K562 (cell line): ENCODE measurements around the gene ABR. TPM values are rescaled to one million over a fixed set of nuclear protein-coding genes. Genes with fewer than 3 reads are reported as not detected.

Experiments used
- ATAC-seq: fragments of 200-7000 bp; cut with Tn5 transposase; 3 replicates; pipeline ENCODE4 v1.9.1; 2020; ENCODE audit warnings: moderate library complexity
- BruUV-seq: library from RNA; stranded (reverse); fragments of 400-500 nt; replicated peaks from 2 replicates; lab custom pipeline; 2021; lab: Mats Ljungman, UMichigan
- CTCF ChIA-PET: fragments of 300-600 bp; formaldehyde crosslinking; extraction: SDS; loops from one replicate; lab custom pipeline; 2021; ENCODE audit warnings: low intra/inter-chr PET ratio; lab: Yijun Ruan, JAX
- POLR2A ChIA-PET: fragments of 300-600, 350-650 bp; sonication (Branson Sonifier 250); formaldehyde crosslinking; extraction: SDS; loops from one replicate; lab custom pipeline; 2021; ENCODE audit warnings: antibody characterized with exemption, inconsistent platforms; lab: Yijun Ruan, JAX
- DNase-seq, 4 experiments: peaks; one replicate each; pipeline versions ENCODE4 v3.0.0 to v3.0.0-alpha.2; 2011 to 2018; ENCODE audit warnings: low spot score in 3 of 4, mixed read lengths in 3 of 4; ENCODE audit errors: extremely low read depth in 1 of 4
- FAIRE-seq: peaks from 2 replicates; lab custom pipeline; 2011; peaks lifted over from hg19 to GRCh38; lab: Jason Lieb, UNC
- H2AFZ ChIP-seq: 2 replicates; pipeline ENCODE4 v1.6.0; 2011; ENCODE audit warnings: low read depth, low read length, control low read depth, inconsistent platforms
- H3K27ac ChIP-seq: fragments of 200-600 bp; 3 replicates; pipeline ENCODE4 v1.8.0; 2011; ENCODE audit warnings: low read depth, mild to moderate bottlenecking, control low read depth, inconsistent platforms, low read length, moderate library complexity, mixed read lengths; ENCODE audit errors: extremely low read depth
- H3K27me3 ChIP-seq, 2 experiments: fragments of 300-600 bp in 1 of 2; 2 replicates in 1 of 2; 3 replicates in 1 of 2; pipeline versions ENCODE4 v1.6.0 to v1.8.0; 2011; ENCODE audit warnings: inconsistent platforms in 2 of 2, low read length in 2 of 2, mild to moderate bottlenecking in 1 of 2, mixed read lengths in 1 of 2, moderate library complexity in 1 of 2; ENCODE audit not compliant: control insufficient read depth in 2 of 2, insufficient read depth in 2 of 2
- H3K36me3 ChIP-seq: fragments of 300-600 bp; 3 replicates; pipeline ENCODE4 v1.8.0; 2011; ENCODE audit warnings: mild to moderate bottlenecking, low read length, inconsistent platforms; ENCODE audit not compliant: control insufficient read depth, insufficient read depth
- H3K4me1 ChIP-seq, 2 experiments: fragments of 200-600 bp in 1 of 2; replicated peaks in 1 of 2; 2 replicates in 1 of 2; 3 replicates in 1 of 2; pipeline versions ENCODE4 v1.5.1 to v1.8.0; 2011; ENCODE audit warnings: inconsistent platforms in 2 of 2, low read length in 2 of 2, mild to moderate bottlenecking in 1 of 2, mixed read lengths in 1 of 2, moderate library complexity in 1 of 2; ENCODE audit not compliant: control insufficient read depth in 2 of 2, insufficient read depth in 2 of 2
- H3K4me2 ChIP-seq: 2 replicates; pipeline ENCODE4 v1.6.1; 2011; ENCODE audit warnings: low read length, control low read depth, inconsistent platforms, mixed read lengths; ENCODE audit not compliant: insufficient read depth
- H3K4me3 ChIP-seq: fragments of 200-600 bp; sonication (generic), shearing (Covaris generic); 2 replicates; pipeline ENCODE4 v1.5.1; 2016; ENCODE audit warnings: control low read depth, inconsistent platforms
- H3K79me2 ChIP-seq: fragments of 200-600 bp; 3 replicates; pipeline ENCODE4 v1.8.0; 2011; ENCODE audit warnings: low read length, inconsistent platforms; ENCODE audit not compliant: control insufficient read depth, insufficient read depth
- H3K9ac ChIP-seq, 2 experiments: 2 replicates each; pipeline versions ENCODE4 v1.6.0 to v1.6.1; 2011; ENCODE audit warnings: low read depth in 2 of 2, low read length in 2 of 2, control low read depth in 1 of 2, inconsistent platforms in 1 of 2, mild to moderate bottlenecking in 1 of 2, mixed read lengths in 1 of 2; ENCODE audit not compliant: insufficient read depth in 1 of 2
- H3K9me1 ChIP-seq: one replicate; pipeline ENCODE4 v1.6.0; 2011; ENCODE audit warnings: inconsistent platforms, mild to moderate bottlenecking, low read length, moderate library complexity; ENCODE audit not compliant: control insufficient read depth, insufficient read depth
- H3K9me3 ChIP-seq: replicated peaks from 2 replicates; pipeline ENCODE4 v1.5.1; 2011; ENCODE audit warnings: low read depth, low read length, inconsistent platforms; ENCODE audit not compliant: control insufficient read depth, insufficient read depth
- H4K20me1 ChIP-seq: replicated peaks from 2 replicates; pipeline ENCODE4 v1.6.1; 2011; ENCODE audit warnings: low read length, inconsistent platforms, mixed read lengths; ENCODE audit not compliant: control insufficient read depth, insufficient read depth
- BRD9 ChIP-seq: fragments of 450-650 bp; IDR thresholded peaks from 2 replicates; pipeline ENCODE4 v1.6.1; 2018; ENCODE audit warnings: low read depth; ENCODE audit not compliant: partially characterized antibody
- ETS1 ChIP-seq: conservative IDR thresholded peaks from 2 replicates; pipeline ENCODE4 v1.6.1; 2011; ENCODE audit warnings: low read depth, mild to moderate bottlenecking, low read length; ENCODE audit not compliant: control insufficient read depth
- MLX ChIP-seq, 2 experiments: fragments of 450-650 bp in 1 of 2; sonication (generic) in 1 of 2; formaldehyde crosslinking; conservative IDR thresholded peaks; 2 replicates each; pipeline versions ENCODE4 v1.4.0 to v1.8.1; 2020 to 2022; ENCODE audit warnings: mild to moderate bottlenecking in 1 of 2, missing genetic modification reagents in 1 of 2
- MXD1 ChIP-seq: fragments of 250-450 bp; sonication (Bioruptor Pico); IDR thresholded peaks from 2 replicates; pipeline ENCODE4 v1.8.0; 2021; ENCODE audit warnings: borderline replicate concordance, mild to moderate bottlenecking, moderate library complexity; ENCODE audit not compliant: poor library complexity, severe bottlenecking
- NCOR1 ChIP-seq: fragments of 450-650 bp; IDR thresholded peaks from 2 replicates; pipeline ENCODE4 v1.6.1; 2016; ENCODE audit warnings: mild to moderate bottlenecking, moderate library complexity
- ZNF12 ChIP-seq: sonication (generic); formaldehyde crosslinking; IDR thresholded peaks from 2 replicates; pipeline ENCODE4 v1.4.0; 2020; ENCODE audit warnings: mild to moderate bottlenecking, missing genetic modification reagents
- ZNF384 ChIP-seq: IDR thresholded peaks from 2 replicates; pipeline ENCODE4 v1.6.1; 2012; ENCODE audit warnings: low read depth, low read length, improper control_type of control experiment
- ZNF57 ChIP-seq: fragments of 450-650 bp; formaldehyde crosslinking; IDR thresholded peaks from 2 replicates; pipeline ENCODE4 v1.4.0; 2020; ENCODE audit warnings: mild to moderate bottlenecking, moderate library complexity
- ZNF668 ChIP-seq: fragments of 250-450 bp; sonication (Bioruptor Pico); IDR thresholded peaks from 2 replicates; pipeline ENCODE4 v1.8.0; 2022; ENCODE audit warnings: mild to moderate bottlenecking, inconsistent platforms
- WGBS: fragments of 100-300 bp; shearing (Covaris generic); methylation state at CpG from one replicate; pipeline ENCODE4 v1.1.6; 2016; ENCODE audit warnings: low coverage, mixed read lengths; ENCODE audit not compliant: insufficient coverage; ENCODE audit errors: missing lambda C conversion rate; 5-methylcytosine and 5-hydroxymethylcytosine counted together
- in situ Hi-C: fragments of 300-500 bp; cut with MboI; formaldehyde crosslinking; loops from 4 replicates; pipeline ENCODE4 v1.15.0; 2018; ENCODE audit warnings: inconsistent platforms, mixed read lengths
- intact Hi-C: fragments of 100-400 bp; cut with micrococcal nuclease; formaldehyde crosslinking; loops from 2 replicates; pipeline ENCODE4 v1.14.2; 2022
- polyA plus RNA-seq, 8 experiments: library from polyadenylated mRNA; depleted of rRNA in 4 of 8; stranded (reverse) in 5 of 8; unstranded in 3 of 8; fragments of >200 nt; fragmentation: Nextera tagmentation in 2 of 8; fragmentation: Illumina TruSeq in 1 of 8; extraction: Ambion mirVana in 2 of 8; extraction: Trizol in 1 of 8; gene quantifications; 2 replicates each; pipeline versions ENCODE4 v1.2.1 to v1.2.3, GENCODE V29; 2011 to 2014; ENCODE audit warnings: inconsistent platforms in 1 of 8, missing spikeins in 1 of 8
- total RNA-seq, 7 experiments: library from RNA; depleted of rRNA in 6 of 7; stranded (reverse); fragments of >200 nt in 6 of 7; fragmentation: Illumina TruSeq in 2 of 7; extraction: Trizol in 2 of 7; gene quantifications; 2 replicates each; pipeline versions ENCODE4 v1.2.1 to v1.2.3, GENCODE V29; 2011 to 2021; ENCODE audit warnings: low replicate concordance in 1 of 7

The ABR gene
- total and polyA plus RNA-seq, 9 of the 15 experiments (the other 6 are each of a cell fraction or from before 2014, with no cell fraction given), result 0.07 to 1.6 (median 0.37) TPM; not detected in 1

GRCh38 chr17:1216217-1217088 is 36.7 kb upstream of the ABR start:
- no peak for FAIRE-seq
- Histone ChIP-seq H4K20me1 (no peaks in the 10 kb centered on the region), H3K9me3 (no peaks in the 10 kb centered on the region), H3K4me3 (no peak overlapping the region), H3K36me3 (no peaks in the 10 kb centered on the region), H3K27me3 (peaks cover 22 to 44% of the 10 kb centered on the region in 2 experiments), H3K9me1 (no peaks in the 10 kb centered on the region), H3K9ac (no peak overlapping the region; a peak in 1 of 4 replicates), H3K79me2 (no peaks in the 10 kb centered on the region), H2AFZ (no peak overlapping the region), H3K4me2 (no peak overlapping the region), H3K27ac (no peak overlapping the region), H3K4me1 (no peaks in the 10 kb centered on the region; a peak in 1 of 5 replicates)
- in situ Hi-C loops, result no loop called here
- no peak for ATAC-seq
- no TSS peak for BruUV-seq
- no peak for TF ChIP-seq MXD1 (CRISPR knock-in tag)
- no peak for TF ChIP-seq ZNF57 (CRISPR knock-in tag)
- no peak for TF ChIP-seq ZNF668
- TF ChIP-seq BRD9, result no peak
- no peak for TF ChIP-seq ZNF12 (CRISPR knock-in tag)
- no peak for TF ChIP-seq ETS1
- no peak for TF ChIP-seq ZNF384
- no peak for TF ChIP-seq NCOR1
- TF ChIP-seq MLX (CRISPR knock-in tag; conservative IDR thresholded peaks at IDR 0.05), result no peak
- WGBS, result under 1% methylated on average over 18 of the region's 19 CpGs
- no peak for DNase-seq
- CTCF ChIA-PET, result no interaction called here
- POLR2A ChIA-PET, result no interaction called here
- intact Hi-C loops, result no loop called here
